Measurements from ENCODE around the gene GNGT2. TPM values are rescaled to one million over a fixed set of nuclear protein-coding genes. Genes with fewer than 3 reads are reported as not detected.

The GNGT2 gene
- total and polyA plus RNA-seq, 2 of the 4 experiments (the other 2 are of a cell fraction), result 0.18 to 0.79 TPM

- H3K27me3 ChIP-seq (ENCODE audit: control insufficient read depth, insufficient read depth, low read length), result peaks cover 2% of the 10 kb centered on the region
- no peak overlapping the region for H2BK120ac ChIP-seq (ENCODE audit: low read depth, low read length)
- ChIA-PET POLR2A (ENCODE audit: unreplicated experiment) (no interaction called here), CTCF (no interaction called here)
- H3K27ac ChIP-seq (ENCODE audit: insufficient read depth, low read length), result no peak overlapping the region
- H3K4me1 ChIP-seq (ENCODE audit: control insufficient read depth, insufficient read depth, low read length), result no peaks in the 10 kb centered on the region
- in situ Hi-C loops (cut with MboI; ENCODE audit: low sequenced_read_pairs), result no loop called here
- dilution Hi-C loops (cut with HindIII; ENCODE audit: low sequenced_read_pairs, unreplicated experiment), result no loop called here
- H2AFZ ChIP-seq (replicated peaks; ENCODE audit: low read length, poor library complexity), result no peak overlapping the region
- H3K4me2 ChIP-seq (ENCODE audit: low read depth, low read length), result no peak overlapping the region
- no peak for DNase-seq
- H2BK15ac ChIP-seq (ENCODE audit: low read depth, low read length), result no peak overlapping the region
- intact Hi-C loops (cut with micrococcal nuclease), result loop anchor here (10.0 kb wide), 1 partner anchor 119 kb away; no protein-coding TSS in a partner anchor
- H4K91ac ChIP-seq (ENCODE audit: insufficient read depth, low read depth, low read length), result no peak overlapping the region
- TF ChIP-seq RAD21 (IDR thresholded peaks at IDR 0.05; ENCODE audit: low read length) (no peak), CEBPB (IDR thresholded peaks at IDR 0.05; ENCODE audit: low read depth, low read length) (no peak), FOS (IDR thresholded peaks at IDR 0.05; ENCODE audit: low read depth, low read length) (no peak), MAZ (IDR thresholded peaks at IDR 0.05; ENCODE audit: borderline replicate concordance, low read depth, low read length) (no peak), USF2 (IDR thresholded peaks at IDR 0.05; ENCODE audit: low read depth, low read length) (no peak), ELK1 (IDR thresholded peaks at IDR 0.05; ENCODE audit: borderline replicate concordance, low read depth, low read length) (no peak), POLR2A (IDR thresholded peaks at IDR 0.05; ENCODE audit: low read depth, low read length) (no peak), BHLHE40 (IDR thresholded peaks at IDR 0.05; ENCODE audit: low read depth, low read length) (no peak), MXI1 (IDR thresholded peaks at IDR 0.05; ENCODE audit: borderline replicate concordance, low read depth, low read length) (no peak), CHD1 (IDR thresholded peaks at IDR 0.05; ENCODE audit: low read depth, low read length) (no peak), RFX5 (IDR thresholded peaks at IDR 0.05; ENCODE audit: low read depth, low read length) (no peak), SMC3 (IDR thresholded peaks at IDR 0.05; ENCODE audit: low read depth, low read length) (no peak), RCOR1 (IDR thresholded peaks at IDR 0.05; ENCODE audit: insufficient replicate concordance, low read length) (no peak), CTCF (conservative IDR thresholded peaks at IDR 0.05; ENCODE audit: low read depth, low read length) (no peak)
- ATAC-seq (ENCODE audit: low read depth), result no peak
- H3K79me1 ChIP-seq (ENCODE audit: low read depth in 1 of 2, low read length in 2 of 2), result no peaks in the 10 kb centered on the region
- no peak overlapping the region for H3K18ac ChIP-seq (ENCODE audit: low read depth, low read length)
- H3K23ac ChIP-seq (ENCODE audit: low read depth, low read length), result no peak overlapping the region
- no peaks in the 10 kb centered on the region for H3K36me3 ChIP-seq (ENCODE audit: control insufficient read depth, insufficient read depth, low read length)
- no peaks in the 10 kb centered on the region; the same call in 1 of the 2 replicates for H3K9me1 ChIP-seq (ENCODE audit: insufficient read depth, low read length)
- H2BK5ac ChIP-seq (ENCODE audit: low read depth, low read length, poor library complexity, severe bottlenecking), result no peak overlapping the region
- H3K4me3 ChIP-seq (ENCODE audit: insufficient read depth, low read depth, low read length), result no peak overlapping the region
- no peak overlapping the region for H4K8ac ChIP-seq (ENCODE audit: low read depth in 2 of 2, low read length in 2 of 2)
- no peak overlapping the region for H2AK5ac ChIP-seq (ENCODE audit: low read depth, low read length)
- no TSS peak for BruUV-seq (replicated peaks)
- peaks cover 17% of the 10 kb centered on the region for H3K9me3 ChIP-seq (ENCODE audit: control insufficient read depth, insufficient read depth, low read length)
- no peak overlapping the region for H3K14ac ChIP-seq (replicated peaks; ENCODE audit: low read depth, low read length)
- no peak overlapping the region for H2AK9ac ChIP-seq (replicated peaks; ENCODE audit: low read depth, low read length, poor library complexity)
- H4K5ac ChIP-seq (ENCODE audit: low read depth, low read length), result no peak overlapping the region
- no peak overlapping the region for H3K9ac ChIP-seq (ENCODE audit: low read depth, low read length)
- no CpG with 5 or more reads among the region's 7 CpGs for WGBS, 2 experiments (ENCODE audit: extremely low coverage in 2 of 2, insufficient read length in 1 of 2)
- no peak overlapping the region for H2BK20ac ChIP-seq (ENCODE audit: low read depth, low read length)
- no peak overlapping the region for H3K4ac ChIP-seq (ENCODE audit: low read depth, low read length)
- no peaks in the 10 kb centered on the region for H4K20me1 ChIP-seq (ENCODE audit: insufficient read depth, low read length)
- H3K56ac ChIP-seq (ENCODE audit: extremely low read depth, insufficient read depth, low read length), result no peak overlapping the region
Observed at GRCh38 chr17:49183801-49184200, 26.6 kb downstream of the GNGT2 start.

All from IMR-90 (cell line).